Osteoblast (primary cell): Measurements from ENCODE around the gene CPT1B. TPM values are rescaled to one million over a fixed set of nuclear protein-coding genes. Genes with fewer than 3 reads are reported as not detected.

Source experiments
- DNase-seq: peaks from one replicate; pipeline ENCODE4 v3.0.0; 2011; ENCODE audit warnings: low spot score, mixed read lengths; ENCODE audit not compliant: insufficient read length; ENCODE audit errors: missing footprints
- H2AFZ ChIP-seq: 2 replicates; pipeline ENCODE4 v1.6.0; 2011; ENCODE audit warnings: mild to moderate bottlenecking, low read length
- H3K27ac ChIP-seq: 2 replicates; pipeline ENCODE4 v1.5.1; 2011; ENCODE audit warnings: mild to moderate bottlenecking, low read depth, low read length, moderate library complexity
- H3K27me3 ChIP-seq: 2 replicates; pipeline ENCODE4 v1.6.0; 2012; ENCODE audit warnings: mild to moderate bottlenecking, control low read depth, inconsistent platforms, low read length, moderate library complexity; ENCODE audit not compliant: insufficient read depth
- H3K36me3 ChIP-seq: 2 replicates; pipeline ENCODE4 v1.5.1; 2011; ENCODE audit warnings: mild to moderate bottlenecking, low read length, control low read depth, moderate library complexity; ENCODE audit not compliant: insufficient read depth
- H3K4me1 ChIP-seq: 2 replicates; pipeline ENCODE4 v1.5.1; 2011; ENCODE audit warnings: mild to moderate bottlenecking, low read length, control low read depth, moderate library complexity; ENCODE audit not compliant: insufficient read depth
- H3K4me2 ChIP-seq: 2 replicates; pipeline ENCODE4 v1.6.0; 2011; ENCODE audit warnings: mild to moderate bottlenecking, low read length; ENCODE audit not compliant: insufficient read depth
- H3K4me3 ChIP-seq: fragments of 200-600 bp; sonication (generic); 3 replicates; pipeline ENCODE4 v1.5.1; 2012; ENCODE audit warnings: mild to moderate bottlenecking, low read length, inconsistent platforms; ENCODE audit not compliant: insufficient read depth
- H3K79me2 ChIP-seq: 2 replicates; pipeline ENCODE4 v1.6.0; 2012; ENCODE audit warnings: mild to moderate bottlenecking, low read length, control low read depth, inconsistent platforms; ENCODE audit not compliant: insufficient read depth
- H3K9me3 ChIP-seq: 2 replicates; pipeline ENCODE4 v1.5.1; 2011; ENCODE audit warnings: low read depth, low read length, control low read depth
- H4K20me1 ChIP-seq: 2 replicates; pipeline ENCODE4 v1.6.0; 2012; ENCODE audit warnings: mild to moderate bottlenecking, low read length, control low read depth; ENCODE audit not compliant: insufficient read depth
- CTCF ChIP-seq: IDR thresholded peaks from 2 replicates; pipeline ENCODE4 v1.5.1; 2011; ENCODE audit warnings: mild to moderate bottlenecking, low read depth, low read length, moderate library complexity; ENCODE audit errors: extremely low read depth
- total RNA-seq: library from RNA; depleted of rRNA; stranded (reverse); fragments of >200 nt; gene quantifications from 2 replicates; pipeline ENCODE4 v1.2.3, GENCODE V29; 2012

The CPT1B gene
- total RNA-seq, 1 donor: 1.8 TPM

- H3K4me1 ChIP-seq: peaks cover 18% of the 10 kb centered on the region
- no peak overlapping the region for H3K4me3 ChIP-seq
- no peaks in the 10 kb centered on the region for H3K9me3 ChIP-seq
- H3K36me3 ChIP-seq: no peaks in the 10 kb centered on the region
- peak; percentile 56 for DNase-seq
- peaks cover 3% of the 10 kb centered on the region for H4K20me1 ChIP-seq
- H3K27ac ChIP-seq: no peak overlapping the region
- no peak overlapping the region for H3K4me2 ChIP-seq
- H3K27me3 ChIP-seq: peaks cover 21% of the 10 kb centered on the region
- peaks cover 5% of the 10 kb centered on the region for H3K79me2 ChIP-seq
- H2AFZ ChIP-seq: no peak overlapping the region
- no peak for TF ChIP-seq CTCF
Observed at GRCh38 chr22:50622723-50623327, 44.6 kb upstream of the CPT1B start.

- H3K27me3 ChIP-seq: peaks cover 21% of the 10 kb centered on the region
- peaks cover 14% of the 10 kb centered on the region for H3K4me1 ChIP-seq
- no peaks in the 10 kb centered on the region for H3K9me3 ChIP-seq
- TF ChIP-seq CTCF: peak; percentile 22
- H3K27ac ChIP-seq: no peak overlapping the region
- peaks cover 3% of the 10 kb centered on the region for H4K20me1 ChIP-seq
- DNase-seq: no peak
- peak overlapping the region; percentile 16 for H3K4me2 ChIP-seq
- no peaks in the 10 kb centered on the region for H3K36me3 ChIP-seq
- H2AFZ ChIP-seq: no peak overlapping the region
- H3K79me2 ChIP-seq: peaks cover under 1% of the 10 kb centered on the region
- no peak overlapping the region for H3K4me3 ChIP-seq
Observed at GRCh38 chr22:50621948-50622722, 43.9 kb upstream of the CPT1B start.

GRCh38 chr22:50621356-50621880 lies 43.2 kb upstream of the CPT1B start:
- Histone ChIP-seq H3K9me3 (no peaks in the 10 kb centered on the region), H3K4me2 (peak overlapping the region; percentile 39), H3K4me3 (no peak overlapping the region)

More at GRCh38 chr22:50621356-50621880, 43.2 kb upstream of the CPT1B start:
- DNase-seq: peak; percentile 48
- no peaks in the 10 kb centered on the region for H3K79me2 ChIP-seq
- TF ChIP-seq CTCF: no peak
- H3K36me3 ChIP-seq: no peaks in the 10 kb centered on the region
- peaks cover 21% of the 10 kb centered on the region for H3K27me3 ChIP-seq
- H3K27ac ChIP-seq: no peak overlapping the region
- H4K20me1 ChIP-seq: peaks cover 3% of the 10 kb centered on the region
- H3K4me1 ChIP-seq: peaks cover 14% of the 10 kb centered on the region
- H2AFZ ChIP-seq: no peak overlapping the region
